Fibroblast of mammary gland (primary cell): Measurements from ENCODE around the gene GRK6.

ENCODE experiments used
- DNase-seq: peaks from one replicate; pipeline ENCODE4 v3.0.0-alpha.2; 2010; ENCODE audit warnings: low read depth
- H3K4me3 ChIP-seq: 2 replicates; pipeline ENCODE4 v1.5.1; 2011; ENCODE audit warnings: low read depth, mild to moderate bottlenecking, low read length, moderate library complexity; ENCODE audit not compliant: control insufficient read depth
- TF ChIP-seq, protein P1 (sequence below): conservative IDR thresholded peaks from 2 replicates; pipeline ENCODE4 v1.5.1; 2011; ENCODE audit warnings: low read depth, low read length, inconsistent platforms; ENCODE audit not compliant: control insufficient read depth, insufficient read depth

Gene GRK6

DNA sequence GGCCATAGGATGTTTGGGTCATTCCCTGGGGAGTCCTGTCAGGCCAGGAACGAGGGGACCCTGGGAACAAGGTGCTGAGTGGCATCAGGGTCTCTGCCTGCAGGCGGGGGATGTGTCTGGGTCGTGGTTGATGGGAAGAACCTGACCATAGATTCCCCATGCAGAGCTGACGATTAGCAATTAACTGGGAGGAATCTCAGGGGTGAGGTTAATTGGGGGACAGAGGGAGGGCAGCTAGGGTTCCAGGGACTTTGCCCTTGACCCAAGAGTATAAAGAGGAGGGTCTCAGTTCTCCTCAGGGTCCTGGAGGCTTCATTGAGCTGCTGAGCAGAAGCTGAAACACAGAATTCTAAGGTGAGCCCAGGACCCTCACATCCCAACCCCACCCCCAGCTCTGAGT lies 42.3 kb upstream of the GRK6 start, which contains the start of gene SLC34A1:
TSS of gene SLC34A1 (plus strand) at position 301 of the 400 bp plus-strand sequence. CDS start 1,308 bp downstream, outside the sequence.
- TF ChIP-seq, protein P1, sequence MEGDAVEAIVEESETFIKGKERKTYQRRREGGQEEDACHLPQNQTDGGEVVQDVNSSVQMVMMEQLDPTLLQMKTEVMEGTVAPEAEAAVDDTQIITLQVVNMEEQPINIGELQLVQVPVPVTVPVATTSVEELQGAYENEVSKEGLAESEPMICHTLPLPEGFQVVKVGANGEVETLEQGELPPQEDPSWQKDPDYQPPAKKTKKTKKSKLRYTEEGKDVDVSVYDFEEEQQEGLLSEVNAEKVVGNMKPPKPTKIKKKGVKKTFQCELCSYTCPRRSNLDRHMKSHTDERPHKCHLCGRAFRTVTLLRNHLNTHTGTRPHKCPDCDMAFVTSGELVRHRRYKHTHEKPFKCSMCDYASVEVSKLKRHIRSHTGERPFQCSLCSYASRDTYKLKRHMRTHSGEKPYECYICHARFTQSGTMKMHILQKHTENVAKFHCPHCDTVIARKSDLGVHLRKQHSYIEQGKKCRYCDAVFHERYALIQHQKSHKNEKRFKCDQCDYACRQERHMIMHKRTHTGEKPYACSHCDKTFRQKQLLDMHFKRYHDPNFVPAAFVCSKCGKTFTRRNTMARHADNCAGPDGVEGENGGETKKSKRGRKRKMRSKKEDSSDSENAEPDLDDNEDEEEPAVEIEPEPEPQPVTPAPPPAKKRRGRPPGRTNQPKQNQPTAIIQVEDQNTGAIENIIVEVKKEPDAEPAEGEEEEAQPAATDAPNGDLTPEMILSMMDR = no peak
- no peak for DNase-seq
- no peak within 1 kb of the TSS for H3K4me3 ChIP-seq

DNA sequence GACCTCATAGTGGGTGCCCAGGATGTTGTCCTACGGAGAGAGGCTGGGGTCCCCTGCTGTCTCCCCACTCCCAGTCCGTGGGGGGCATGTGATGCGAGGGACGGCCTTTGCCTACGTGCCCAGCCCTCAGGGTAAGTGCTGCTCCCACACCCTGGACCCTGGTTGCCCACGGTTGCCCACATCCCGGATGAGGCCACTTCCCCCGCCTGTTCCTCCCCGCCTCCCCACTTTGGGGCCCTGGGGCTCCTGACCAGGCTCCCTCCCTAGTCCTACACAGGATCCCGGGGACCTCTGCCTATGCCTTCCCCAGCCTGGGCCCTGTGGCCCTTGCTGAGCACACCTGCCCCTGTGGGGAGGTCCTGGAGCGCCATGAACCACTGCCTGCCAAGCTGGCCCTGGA lies 40.8 kb upstream of the GRK6 start:
- H3K4me3 ChIP-seq = no peak overlapping the region
- no peak for DNase-seq
- TF ChIP-seq, protein P1 = no peak

GRCh38 chr5:177386542-177386941 lies 39.9 kb upstream of the GRK6 start:
- TF ChIP-seq, protein P1 = no peak
- H3K4me3 ChIP-seq = no peak overlapping the region
- no peak for DNase-seq

GRCh38 chr5:177387405-177387804 lies 39.1 kb upstream of the GRK6 start:
- TF ChIP-seq, protein P1 = no peak
- H3K4me3 ChIP-seq = no peak overlapping the region
- DNase-seq = no peak

DNA sequence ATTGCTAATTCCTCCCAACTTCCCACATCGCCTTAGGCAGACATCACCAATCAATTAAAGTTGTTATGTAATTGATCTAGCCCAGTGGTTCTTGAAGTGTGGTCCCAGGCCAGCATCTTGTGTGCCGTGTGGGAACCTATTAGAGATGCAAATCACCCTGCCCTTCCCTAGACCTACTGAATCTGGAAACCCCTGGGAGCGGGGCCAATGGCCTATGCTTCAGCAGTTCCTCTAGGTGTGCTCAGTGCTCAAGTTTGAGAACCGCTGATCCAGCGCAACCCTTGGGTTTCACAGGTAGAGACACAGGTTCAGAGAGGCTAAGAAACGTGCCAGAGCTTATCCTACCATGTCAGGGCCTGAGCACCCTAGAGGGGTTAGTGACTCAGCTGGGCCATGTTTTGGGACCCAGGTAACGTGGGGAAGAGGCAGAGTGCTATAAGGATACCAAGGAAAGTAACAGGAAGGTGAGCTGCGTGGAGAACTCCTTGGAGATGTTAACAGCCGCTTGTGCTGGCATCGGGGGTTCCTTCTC lies 37.9 kb upstream of the GRK6 start:
- TF ChIP-seq, protein P1 = no peak
- H3K4me3 ChIP-seq = no peak overlapping the region
- no peak for DNase-seq

GRCh38 chr5:177389241-177390169 lies 37.0 kb upstream of the GRK6 start:
- TF ChIP-seq, protein P1 = no peak
- peak; percentile 96 for DNase-seq
- H3K4me3 ChIP-seq = no peak overlapping the region
